CD4-positive, alpha-beta T cell treated with Interleukin-15 for 4 hours (primary cell): ENCODE data around the gene MOB3A.
"Not testable (repeated sequence)": the region's sequence is repeated elsewhere in the genome, so short reads cannot be mapped to it uniquely, and the experiment has no call there.

Source experiments
- DNase-seq: peaks from one replicate; pipeline ENCODE4 v3.0.0-alpha.2; 2020; ENCODE audit warnings: low spot score

MOB3A gene

DNA sequence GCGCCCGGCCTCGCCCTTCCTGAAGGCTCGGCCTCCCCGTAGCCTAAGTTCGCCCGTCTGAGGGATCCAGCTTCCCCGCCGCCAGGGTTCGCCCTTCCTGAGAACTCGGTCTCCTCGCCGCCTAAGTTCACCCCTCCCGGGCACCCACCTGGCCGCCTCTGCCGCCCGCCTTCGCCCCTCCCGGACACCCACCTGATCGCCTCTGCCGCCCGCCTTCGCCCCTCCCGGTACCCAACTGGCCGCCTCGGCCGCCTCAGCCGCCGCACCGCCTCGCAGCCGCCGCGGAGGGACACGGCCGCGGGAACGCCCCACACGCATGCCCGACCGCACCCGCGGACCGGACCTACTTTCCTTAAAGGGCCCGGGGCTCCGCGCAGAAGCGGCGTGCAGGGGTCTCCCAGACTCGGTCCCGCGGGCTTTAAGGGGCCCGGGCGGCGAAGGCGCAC is at the start of gene MOB3A:
Gene MOB3A (minus strand): TSS at position 293 of the 446 bp plus-strand sequence. CDS start 17,766 bp downstream, outside the sequence.
- DNase-seq, result peak; percentile 86

GRCh38 chr19:2145831-2146241 is 49.7 kb upstream of the MOB3A start:
- no peak for DNase-seq

- no peak for DNase-seq
These were observed 48.1 kb upstream of the MOB3A start for GRCh38 chr19:2144190-2144589.

- DNase-seq, result no peak
These were observed 46.2 kb upstream of the MOB3A start for GRCh38 chr19:2142173-2142829.

- DNase-seq, result no peak
These were observed 44.0 kb upstream of the MOB3A start for GRCh38 chr19:2140138-2140569.

DNA sequence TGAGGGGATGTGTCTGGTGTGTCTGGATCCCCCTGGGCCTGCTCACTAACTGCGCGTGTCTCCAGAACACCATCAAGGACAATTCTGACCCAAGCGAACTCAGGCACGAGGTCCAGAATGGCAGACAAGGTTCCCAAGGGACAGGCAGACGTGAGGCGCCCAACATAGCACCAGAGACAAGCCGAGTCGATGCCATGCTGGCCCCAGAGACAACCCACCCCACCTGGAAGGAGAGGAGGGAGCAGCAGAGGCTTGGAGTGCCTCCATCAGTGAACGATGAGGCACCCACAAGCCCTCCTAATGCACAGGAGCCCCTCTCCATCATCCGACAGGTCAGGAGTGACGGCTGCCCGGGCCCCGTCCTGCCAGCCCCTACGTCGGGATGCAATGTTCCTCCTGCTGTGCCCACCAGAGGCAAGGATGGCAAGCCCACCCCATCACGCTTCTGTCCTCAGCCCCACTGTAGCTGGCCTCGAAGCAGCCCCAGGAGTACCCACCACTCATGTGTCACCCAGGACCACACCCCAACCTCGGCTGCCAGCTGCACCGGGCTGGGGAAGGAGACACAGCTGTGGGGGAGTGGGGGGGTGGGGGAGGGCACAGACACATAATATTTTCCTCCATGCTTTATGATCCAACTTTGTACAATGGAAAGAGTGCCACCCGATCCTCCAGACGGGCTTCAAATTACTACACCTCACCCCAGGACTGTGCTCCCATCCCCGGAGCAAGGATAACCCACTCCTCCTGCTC is 43.4 kb upstream of the MOB3A start:
- DNase-seq, result no peak

DNA sequence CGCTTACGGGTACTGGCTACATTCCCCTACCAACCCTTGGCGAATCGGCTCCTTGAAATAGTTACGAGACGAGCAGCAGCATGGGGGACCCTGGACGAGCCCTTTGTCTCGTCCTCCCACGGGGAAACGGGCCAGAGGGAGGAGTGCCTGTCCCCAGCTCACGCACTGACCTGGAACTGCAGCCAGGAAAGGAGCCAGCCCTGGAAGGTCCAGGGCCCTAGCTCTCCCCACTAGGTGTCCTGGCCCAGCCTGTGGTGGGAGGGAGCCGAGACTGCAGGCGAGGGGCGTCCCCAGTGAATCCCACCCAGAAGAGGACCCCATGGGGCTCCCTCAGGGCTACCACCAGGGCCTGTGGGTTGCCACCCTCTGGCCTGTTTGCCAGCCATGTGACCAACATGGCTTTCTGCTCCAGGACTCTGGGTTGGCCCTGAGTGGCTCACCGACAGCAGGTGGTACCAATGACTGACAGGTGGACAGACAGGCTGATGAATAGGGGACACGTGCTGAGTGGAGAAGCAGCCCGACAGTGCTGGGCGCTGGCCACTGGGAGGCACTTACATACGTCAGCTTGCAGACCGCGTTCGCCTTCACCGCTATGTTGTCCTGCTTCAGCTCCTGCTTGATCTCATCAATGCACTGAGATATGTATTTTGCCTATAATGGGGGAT is 42.1 kb upstream of the MOB3A start:
- no peak for DNase-seq

GRCh38 chr19:2136796-2137195 is 40.7 kb upstream of the MOB3A start:
- no peak for DNase-seq

DNA sequence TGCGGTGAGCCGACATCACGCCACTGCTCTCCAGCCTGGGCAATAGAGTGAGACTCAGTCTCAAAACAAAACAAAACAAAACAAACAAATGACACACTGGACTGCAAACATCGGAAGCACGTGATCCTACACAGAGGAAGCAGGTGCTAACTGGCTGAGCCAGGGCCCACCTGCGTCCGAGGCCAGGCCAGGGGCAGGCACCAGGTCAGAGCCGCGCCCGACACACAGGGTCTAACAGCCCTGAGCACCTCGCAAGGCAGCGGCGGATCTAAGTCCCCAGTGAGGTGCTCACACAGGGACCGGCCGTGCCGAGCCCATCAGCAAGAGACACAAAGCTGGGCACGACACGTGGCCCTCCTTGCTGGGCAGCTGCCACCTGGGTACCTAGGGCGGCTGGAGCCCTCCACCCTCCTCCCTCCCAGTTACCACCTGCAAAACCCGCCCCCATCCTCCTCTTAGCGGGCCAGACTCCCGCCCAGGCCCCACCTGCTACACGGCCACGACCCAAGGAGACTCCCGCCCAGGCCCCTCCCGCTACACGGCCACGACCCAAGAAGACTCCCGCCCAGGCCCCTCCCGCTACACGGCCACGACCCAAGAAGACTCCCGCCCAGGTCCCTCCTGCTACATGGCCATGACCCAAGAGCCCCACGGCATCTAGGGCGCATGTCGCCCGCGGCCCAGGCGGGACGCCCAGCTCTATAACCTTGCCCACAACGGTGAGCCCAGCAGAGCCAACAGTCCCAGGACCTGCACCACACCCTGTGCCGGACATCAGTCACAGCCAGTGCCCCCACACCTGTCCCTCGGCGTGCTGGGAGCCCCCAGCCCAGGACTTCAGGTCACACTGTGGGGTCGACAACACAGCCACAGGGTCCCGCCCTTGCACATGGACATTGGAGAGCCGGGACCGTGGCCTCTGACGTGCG is 39.6 kb upstream of the MOB3A start:
- no peak for DNase-seq

GRCh38 chr19:2132731-2133490 is 36.8 kb upstream of the MOB3A start:
- DNase-seq, result no peak

- DNase-seq, result no peak
These were observed 36.1 kb upstream of the MOB3A start for GRCh38 chr19:2132191-2132590.

DNA sequence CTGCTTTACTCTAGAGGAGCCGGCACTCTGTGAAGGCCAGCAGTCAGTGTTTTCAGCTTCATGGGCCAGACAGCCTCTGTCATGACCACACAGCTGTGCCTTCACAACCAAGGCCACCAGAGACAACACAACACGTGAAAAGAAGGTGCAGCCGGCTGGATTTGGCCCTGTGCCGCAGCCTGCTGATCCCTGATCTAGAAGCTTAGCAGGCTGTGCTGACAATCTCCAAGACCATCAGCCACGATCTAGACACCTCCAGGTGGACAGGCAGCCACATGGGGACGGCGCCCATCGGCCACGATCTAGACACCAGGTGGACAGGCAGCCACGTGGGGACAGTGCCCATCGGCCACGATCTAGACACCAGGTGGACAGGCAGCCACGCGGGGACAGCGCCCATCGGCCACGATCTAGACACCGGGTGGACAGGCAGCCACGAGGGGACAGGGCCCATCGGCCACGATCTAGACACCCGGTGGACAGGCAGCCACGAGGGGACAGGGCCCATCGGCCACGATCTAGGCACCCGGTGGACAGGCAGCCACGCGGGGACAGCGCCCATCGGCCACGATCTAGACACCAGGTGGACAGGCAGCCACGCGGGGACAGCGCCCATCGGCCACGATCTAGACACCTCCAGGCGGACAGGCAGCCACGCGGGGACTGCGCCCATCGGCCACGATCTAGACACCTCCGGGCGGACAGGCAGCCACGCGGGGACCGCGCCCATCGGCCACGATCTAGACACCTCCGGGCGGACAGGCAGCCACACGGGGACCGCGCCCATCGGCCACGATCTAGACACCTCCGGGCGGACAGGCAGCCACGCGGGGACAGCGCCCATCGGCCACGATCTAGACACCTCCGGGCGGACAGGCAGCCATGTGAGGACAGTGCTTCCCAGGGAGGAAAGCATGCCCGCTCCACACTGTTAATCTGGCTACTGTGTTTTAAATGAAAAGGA is 35.2 kb upstream of the MOB3A start:
- DNase-seq, result not testable (repeated sequence)

- DNase-seq, result no peak
These were observed 34.0 kb upstream of the MOB3A start for GRCh38 chr19:2129892-2130770.

- no peak for DNase-seq
These were observed 33.4 kb upstream of the MOB3A start for GRCh38 chr19:2129486-2129885.

DNA sequence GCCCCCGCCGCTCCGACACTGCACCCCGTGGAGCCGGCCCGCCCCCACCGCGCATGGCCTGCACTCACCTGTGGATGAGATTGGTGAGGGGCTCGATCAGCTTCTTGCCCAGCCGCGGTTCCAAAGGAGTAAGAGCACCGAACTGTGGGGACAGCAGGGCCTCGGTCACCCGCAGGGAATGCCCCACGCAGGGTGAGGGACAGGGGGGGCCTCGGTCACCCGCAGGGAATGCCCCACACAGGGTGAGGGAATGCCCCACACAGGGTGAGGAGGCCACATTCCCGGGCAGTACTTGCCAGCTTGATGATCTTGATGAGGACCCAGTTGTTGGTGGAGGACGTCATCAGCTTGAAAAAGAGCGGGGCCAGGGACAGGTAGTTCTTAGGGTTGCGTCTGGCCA is 32.9 kb upstream of the MOB3A start:
- DNase-seq, result no peak

DNA sequence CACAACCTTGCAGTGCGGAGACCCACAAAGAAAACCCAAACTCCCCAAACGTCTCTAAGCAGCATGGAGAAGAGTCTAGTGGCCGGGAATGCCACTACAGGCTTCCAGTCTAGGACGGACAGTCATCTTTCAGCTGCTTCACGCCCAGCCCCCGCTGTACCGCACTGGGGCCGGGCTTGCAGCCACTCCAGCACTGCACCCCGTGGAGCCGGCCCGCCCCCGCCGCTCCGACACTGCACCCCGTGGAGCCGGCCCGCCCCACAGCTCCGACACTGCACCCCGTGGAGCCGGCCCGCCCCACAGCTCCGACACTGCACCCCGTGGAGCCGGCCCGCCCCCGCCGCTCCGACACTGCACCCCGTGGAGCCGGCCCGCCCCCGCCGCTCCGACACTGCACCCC is 32.1 kb upstream of the MOB3A start:
- not testable (repeated sequence) for DNase-seq

DNA sequence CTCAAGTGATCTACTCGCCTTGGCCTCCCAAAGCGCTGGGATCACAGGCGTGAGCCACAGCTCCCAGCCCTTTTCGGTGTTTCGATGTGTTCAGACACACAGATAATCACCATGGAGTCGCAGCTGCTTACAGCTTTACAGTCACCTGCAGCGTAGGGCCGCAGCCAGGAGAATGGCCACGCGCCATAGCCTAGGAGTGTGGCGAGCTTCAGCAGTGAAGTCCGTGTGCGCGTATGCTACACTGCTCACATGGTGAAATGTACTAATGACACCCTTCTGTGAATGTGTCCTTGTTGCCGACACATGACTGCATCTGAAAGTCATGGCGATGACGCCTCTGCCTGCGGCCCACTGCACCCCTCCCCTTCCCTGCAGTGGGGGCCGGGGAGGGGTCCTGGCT is 31.6 kb upstream of the MOB3A start:
- DNase-seq, result no peak

DNA sequence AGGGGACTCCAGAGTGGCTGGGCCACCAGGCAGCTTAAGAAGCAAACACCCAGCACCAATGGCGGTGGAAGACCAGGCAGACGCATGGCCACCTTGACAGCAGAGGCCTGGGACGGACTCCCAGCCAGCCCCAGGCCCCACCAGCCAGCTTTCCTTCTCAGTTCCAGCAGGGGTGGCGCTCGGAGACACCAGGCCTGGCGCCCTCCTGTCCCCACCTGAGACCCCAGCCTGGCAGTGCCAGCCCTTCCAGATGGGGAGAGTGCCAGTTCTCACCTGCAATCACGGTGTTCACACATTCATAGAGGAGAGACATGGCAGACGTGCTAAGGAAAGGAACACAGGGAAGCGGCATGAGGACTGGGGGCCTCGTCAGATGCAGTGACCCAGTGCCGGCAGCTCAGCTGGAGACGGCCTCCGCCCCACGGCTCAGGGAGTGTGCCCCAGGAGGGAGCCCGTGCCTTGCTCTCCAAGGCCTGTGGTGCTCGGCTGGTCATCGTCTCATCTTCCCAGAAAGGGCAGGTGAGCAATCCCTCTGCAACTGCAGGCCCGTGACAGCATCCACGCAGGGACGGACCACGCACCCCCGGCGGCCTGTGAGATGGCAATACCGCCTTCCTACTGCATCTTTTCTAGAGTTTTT is 30.9 kb upstream of the MOB3A start:
- no peak for DNase-seq
